NCI-H2081 (cell line): Measurements from ENCODE around the gene MED13L.
"Not testable (repeated sequence)": the region's sequence is repeated elsewhere in the genome, so short reads cannot be mapped to it uniquely, and the experiment has no call there.

Experiments used
- DNase-seq, 2 experiments: peaks; one replicate each; lab custom pipeline; 2025; lab: John Stamatoyannopoulos, UW

MED13L gene

DNA sequence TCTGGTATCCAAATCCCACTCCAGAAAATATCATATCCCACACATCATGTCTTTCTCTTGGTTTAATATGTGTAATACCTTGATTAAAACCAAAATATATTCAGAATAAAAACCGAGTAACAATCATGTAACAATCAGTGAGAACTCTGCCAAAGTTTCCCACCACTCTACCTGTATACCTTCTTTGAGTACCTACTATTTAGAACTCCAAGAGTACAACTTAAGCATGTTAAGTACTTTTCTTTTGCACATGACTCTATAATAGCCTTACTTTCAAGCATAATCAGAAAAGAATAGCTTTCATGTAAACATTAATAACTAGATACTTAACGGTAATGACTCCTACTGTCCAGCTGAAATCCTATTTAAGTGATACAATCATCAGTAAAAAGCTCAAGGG lies 223.2 kb downstream of the MED13L start:
- DNase-seq = no peak

DNA sequence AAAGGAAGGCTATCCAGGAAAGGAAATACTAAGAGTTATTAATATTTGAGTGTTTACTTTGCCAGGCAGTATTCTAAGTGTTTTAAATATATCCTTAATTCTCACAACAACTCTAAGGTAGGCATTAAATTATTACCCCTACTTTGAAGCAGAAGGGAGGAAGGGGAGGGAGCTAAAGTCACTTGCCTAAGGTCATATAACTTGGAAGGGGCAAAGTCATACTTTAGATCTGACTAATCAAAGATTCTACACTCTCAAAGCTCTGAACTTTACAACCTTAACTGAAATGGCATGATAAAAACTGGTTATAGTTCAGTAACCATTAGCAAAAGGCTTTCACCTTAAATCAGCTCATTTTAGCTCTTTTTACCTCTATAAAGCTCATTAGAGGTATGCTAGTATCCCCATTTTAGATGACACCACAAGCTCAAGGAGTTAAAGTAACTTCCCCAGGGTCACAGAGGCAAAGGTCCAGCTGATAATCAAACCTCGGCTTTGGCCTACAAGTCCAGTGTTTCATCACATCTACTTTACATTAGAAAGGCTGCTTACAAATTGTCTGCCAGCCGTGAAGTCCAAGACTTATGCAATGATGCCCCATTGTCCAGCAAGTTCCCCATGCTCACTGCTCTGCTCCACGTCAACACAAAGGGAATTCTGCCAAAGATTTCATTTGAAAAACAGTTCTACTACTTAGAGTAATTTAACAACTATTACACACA lies 223.9 kb downstream of the MED13L start:
- no peak for DNase-seq

DNA sequence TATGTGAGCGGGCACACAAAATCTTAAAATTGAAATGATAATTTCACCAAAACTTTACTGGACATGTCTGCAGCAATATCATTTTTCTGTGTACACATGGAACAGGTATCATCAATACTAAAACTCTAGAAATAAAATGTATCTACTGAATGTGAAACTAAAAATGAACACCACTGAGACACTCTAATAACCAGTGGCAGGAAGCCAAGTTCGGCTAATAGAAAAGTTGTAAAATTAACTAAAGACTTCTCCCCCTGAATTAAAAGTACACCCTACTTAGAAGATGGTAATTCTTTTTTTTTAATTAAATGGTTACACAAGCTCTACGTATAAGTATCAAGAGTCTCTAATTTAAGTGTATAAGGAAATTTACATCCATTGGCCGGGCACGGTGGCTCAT lies 227.2 kb downstream of the MED13L start:
- no peak for DNase-seq

DNA sequence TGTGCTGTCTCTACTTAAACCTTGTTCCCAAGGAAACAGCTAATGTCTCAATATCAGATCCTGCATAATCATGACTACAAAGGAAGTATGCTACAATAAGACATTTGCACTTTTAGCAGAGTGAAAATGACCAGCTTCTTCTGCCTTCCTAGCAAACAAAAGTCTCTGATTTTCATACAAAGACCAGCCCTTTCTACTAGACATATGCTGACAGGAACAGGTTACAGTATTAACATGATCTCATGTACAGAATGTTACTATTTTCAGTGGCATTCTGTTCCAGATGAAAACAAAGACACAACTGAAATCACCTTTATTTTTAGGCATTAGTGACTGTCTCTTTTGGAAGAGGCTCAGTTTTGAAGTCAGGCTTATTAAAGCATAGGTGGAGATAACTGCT lies 228.6 kb downstream of the MED13L start:
- DNase-seq = no peak

DNA sequence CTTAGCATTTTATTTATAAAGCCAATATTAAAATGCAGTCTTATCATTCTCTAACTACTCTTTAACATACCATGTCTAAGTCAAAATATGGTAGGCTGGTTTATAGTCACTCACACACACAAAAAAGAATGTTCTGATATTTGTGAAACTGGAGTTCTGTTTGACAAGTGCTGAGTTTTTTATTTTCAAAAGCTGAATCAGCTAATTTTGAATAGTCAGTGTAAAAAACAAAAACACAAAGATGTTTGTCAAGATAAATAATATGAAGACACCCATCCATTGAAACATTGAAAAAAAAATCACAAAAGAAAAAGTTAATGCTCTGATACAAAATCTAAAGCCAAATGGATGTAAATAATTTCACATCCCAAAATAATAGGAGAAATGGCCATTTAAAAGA lies 231.5 kb downstream of the MED13L start:
- no peak for DNase-seq

DNA sequence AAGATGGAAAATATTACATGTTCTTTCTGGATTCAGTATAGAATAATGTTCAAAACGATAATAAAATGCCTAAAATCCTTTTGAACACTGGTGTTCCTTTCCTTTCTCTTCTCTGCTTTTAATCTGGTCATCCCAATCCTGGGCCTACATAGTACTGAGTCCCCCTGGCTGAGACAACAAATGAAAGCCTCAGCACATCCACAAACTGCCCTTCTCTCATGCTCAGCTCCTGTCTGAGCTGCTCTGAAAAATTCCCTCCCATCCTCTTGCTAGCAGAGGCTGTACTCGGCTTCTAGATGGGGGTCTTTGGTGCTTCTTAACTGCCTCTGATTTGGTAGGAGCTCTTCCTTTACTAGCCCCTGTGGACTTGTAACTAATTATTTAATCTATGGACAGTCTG lies 232.3 kb downstream of the MED13L start:
- no peak for DNase-seq

DNA sequence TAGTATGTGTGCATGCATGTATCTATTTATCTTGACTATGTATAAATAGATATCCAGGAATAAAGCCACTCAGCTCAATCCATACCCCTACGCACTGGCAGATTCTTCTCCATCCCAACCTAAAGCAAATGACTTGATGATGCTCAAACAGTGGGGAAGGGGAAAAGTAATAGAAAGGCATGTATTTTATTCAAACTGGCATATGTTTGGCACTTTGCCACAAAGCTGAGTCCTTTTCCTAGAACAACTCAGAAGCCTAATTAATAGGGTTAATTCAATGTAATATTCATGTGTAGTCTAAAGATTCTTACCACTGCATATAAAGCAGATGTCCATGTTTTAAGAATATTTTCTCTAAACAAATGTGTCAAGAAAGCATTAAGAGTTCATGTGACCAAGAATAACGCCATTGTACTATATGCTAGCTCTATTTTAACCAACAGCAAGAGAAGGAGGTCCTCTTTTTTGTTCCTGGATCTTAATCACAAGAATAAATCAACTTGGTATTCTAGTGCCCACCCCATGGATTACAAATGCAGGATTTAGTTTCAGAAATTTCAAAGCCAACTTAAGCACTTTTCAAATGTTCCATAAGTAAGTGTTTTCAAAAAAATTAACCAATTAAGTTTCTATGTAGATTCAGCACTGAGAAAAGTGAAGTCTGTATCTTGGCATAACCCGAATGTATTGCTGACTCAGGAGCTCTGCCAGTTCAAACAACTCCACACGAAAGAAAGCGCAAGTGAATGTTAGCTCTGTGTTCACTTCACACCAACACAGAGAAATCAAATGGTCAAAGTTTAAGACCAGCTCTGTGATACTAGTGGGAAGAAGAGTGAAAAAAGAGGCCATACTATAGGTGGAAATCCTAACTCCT lies 233.6 kb downstream of the MED13L start:
- DNase-seq = peak in 1 of 2 experiments; percentile 14

DNA sequence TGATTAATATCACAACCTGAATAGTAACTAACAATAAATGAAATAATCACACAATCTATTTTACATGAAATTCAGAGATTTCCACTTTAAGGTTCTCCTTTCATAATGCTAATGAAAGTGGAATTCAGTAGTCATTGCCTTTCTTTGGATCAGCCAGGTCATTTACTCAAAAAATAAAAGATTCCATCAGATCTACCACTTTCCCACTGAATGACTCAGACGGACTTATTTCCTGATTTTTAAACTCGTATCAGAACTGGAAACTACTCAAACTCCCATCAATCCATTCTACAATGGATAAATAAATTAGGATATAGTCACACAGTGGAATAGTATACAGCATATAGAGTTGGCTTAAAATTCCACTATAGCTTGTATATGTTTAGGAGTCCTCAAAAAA lies 237.1 kb downstream of the MED13L start:
- no peak for DNase-seq

DNA sequence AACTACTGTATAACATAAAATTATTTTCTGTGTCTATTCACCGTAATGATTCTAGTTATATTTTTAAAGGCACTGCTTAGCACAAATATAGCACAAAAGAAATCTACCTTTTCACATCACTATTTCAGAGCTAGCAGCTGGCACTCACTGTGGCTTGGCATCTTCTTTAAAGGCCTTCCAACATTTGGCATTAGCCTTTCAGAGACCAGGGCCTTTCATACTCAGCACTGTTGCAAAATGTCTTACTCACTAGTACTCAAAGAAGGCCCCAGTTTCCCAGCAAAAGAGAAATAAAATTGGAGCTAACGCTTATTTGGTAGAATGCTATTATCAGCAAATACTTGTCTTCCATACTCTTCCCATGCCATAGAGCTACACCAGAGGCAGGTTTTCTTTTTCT lies 238.4 kb downstream of the MED13L start:
- DNase-seq = no peak

DNA sequence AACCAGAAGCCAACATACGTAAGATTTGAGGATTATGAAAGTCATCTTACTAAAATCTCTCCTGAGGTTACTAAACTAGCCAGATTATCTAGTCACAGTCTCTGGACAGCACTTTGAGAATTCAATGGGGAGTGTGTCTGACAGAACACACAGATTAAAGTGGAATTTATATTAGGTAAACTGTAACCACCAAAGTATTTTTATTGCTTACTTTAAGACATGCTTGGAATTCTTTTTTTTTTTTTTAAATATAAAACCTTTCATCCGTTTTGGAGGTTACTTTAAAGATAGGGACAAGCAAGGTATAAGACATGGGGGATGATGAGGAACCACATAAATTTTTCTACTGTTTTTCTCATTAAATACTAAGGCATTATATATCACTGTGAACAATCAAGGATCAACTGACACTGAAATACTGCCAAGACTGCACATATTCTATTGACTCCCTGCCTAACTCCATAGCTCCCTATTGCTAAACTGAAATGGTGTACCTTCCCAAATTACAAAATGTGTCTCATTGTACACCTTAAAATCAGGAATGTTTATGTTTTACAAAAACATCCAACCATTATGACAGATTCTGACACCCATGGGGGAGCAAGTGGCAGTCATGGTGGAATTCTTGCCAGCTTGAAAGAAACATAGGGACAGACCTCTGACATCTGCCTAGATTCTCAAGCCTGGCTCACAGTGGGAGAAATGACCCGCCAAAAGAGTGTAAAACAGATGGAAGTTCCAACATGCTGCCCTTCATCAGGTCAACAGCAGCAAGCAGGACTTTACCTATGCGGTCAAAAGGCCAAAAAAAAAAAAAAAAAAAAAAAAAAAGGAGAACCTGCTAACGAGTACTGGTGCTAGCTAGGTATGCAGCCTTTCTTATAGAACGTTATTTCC lies 239.3 kb downstream of the MED13L start:
- no peak for DNase-seq

DNA sequence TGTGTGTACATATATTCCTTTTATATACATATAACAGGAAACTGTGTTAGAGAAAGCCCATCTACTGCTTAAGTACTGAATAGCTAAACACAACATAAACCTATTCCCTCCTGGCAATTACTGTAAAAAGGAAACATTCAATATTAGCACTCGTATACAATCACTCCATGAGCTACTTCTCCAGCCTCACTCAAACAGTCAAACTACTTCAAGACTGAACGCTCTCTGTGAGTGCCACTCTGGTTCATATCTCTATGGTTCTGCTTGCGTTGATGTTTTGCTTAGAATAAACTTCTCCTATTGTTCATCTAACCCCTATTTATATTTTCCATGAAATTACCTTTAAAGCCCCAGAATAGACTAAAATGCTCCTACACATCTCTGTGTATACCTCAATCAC lies 243.7 kb downstream of the MED13L start:
- no peak for DNase-seq

DNA sequence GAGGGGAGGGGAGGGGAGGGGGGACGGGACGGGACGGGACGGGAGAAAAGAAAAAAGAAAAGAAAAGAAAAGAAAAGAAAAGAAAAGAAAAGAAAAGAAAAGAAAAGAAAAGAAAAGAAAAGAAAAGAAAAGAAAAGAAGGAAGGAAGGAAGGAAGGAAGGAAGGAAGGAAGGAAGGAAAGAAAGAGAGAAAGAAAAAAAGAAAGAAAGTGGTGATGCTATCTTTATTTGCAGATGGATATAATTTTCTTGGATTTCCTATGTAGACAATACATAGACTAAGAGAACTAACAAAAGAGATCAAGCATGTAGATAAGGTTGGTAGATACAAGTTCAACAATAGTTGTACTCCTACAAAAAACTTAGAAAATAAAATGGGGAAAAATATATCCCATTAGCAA lies 245.9 kb downstream of the MED13L start:
- not testable (repeated sequence) for DNase-seq

DNA sequence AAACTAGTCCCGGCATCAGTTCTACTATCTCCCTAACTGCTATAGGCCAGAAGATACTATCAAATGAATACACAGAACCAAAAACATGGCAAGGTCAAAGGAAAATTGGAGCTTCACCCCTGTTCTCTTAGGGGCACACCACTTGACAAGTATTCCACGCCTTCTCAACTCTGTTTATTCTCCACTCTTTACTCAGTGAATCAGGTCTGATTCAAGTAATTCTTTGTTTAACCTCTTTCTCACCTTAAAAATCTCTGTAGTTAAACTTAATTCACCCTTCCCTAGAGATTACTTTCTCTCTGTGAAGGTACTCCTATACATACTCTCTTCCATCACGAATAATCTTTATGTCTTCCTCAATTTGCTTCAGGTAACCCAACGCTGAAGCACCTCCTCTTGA lies 248.9 kb downstream of the MED13L start:
- no peak for DNase-seq

DNA sequence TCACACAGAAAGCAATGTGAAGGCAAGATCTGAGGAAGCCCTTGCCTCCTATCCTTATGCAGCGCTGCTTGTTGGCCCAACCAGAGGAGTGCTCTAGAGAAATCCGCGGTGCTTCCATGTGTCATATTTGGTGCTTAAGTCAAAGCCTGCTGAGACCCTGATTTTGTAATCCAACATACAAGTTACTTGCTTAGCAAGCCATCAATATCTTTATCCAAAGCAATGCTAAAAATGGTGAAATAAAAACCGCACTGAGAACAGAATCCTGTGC lies 250.0 kb downstream of the MED13L start:
- DNase-seq = no peak

DNA sequence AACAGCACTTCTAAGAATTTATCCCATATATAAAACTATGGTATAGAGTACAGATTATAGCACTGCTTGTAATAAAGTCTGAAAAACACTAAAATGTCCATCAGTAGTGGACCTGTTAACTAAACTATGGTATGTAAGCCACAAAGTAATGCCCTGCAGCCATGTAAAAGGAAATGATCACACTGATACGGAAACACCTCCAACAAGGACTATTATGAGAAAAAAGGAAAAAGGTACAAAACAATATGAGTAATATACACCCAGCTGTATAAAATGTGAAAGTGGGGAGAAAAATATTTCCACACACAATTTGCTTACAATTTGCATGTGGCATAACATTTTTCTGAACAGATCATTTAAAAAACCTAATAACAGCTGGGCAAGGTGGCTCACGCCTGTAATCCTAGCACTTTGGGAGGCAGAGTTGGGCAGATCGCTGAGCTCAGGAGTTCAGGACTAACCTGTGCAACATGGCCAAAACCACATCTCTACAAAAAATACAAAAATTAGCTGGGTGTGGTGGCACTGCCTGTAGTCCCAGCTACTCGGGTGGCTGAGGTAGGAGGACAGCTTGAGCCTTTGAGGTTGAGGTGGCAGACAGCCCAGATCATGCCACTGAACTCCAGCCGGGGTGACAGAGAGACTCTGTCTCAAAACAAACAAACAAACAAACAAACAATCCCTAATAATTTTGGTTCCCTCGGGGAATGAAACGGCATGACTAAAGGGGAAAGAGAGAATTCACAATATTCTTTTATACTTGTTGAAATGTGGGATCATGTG lies 250.5 kb downstream of the MED13L start:
- DNase-seq = no peak

DNA sequence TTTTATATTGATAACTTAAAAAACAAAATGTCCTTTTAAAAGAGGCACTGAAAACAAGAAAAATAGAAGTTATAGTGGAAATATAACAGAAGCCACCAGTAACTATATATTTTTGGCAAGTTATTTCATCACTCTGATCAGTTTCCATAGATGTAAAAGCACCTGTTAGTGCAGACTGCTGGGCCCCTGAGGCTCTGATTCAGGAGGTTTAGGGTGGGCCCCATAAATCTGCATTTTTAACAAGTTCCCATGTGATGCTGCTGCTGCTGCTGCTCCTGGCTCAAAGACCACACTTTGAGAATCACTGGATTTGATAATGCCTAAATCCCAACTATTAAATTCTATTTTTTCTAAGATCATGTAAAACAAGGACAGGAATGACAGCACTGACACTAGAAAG lies 251.1 kb downstream of the MED13L start:
- no peak for DNase-seq

DNA sequence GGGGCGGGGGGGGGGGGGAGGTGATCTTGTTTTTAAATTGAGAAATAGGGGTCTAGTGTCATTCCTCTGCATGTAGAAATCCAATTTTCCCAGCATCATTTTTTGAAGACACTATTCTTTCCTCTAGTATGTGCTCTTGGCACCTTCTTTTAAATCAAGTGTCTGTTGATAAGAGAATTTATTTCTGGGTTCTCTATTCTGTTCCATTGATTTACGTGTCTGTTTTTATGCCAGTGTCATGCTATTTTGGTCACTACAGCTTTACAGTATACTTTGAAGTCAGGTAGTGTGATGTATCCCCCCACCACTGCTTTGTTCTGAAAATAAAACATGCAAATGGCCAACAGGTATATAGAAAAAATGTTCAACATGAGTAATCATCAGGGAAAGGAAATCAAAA lies 252.7 kb downstream of the MED13L start:
- no peak for DNase-seq

DNA sequence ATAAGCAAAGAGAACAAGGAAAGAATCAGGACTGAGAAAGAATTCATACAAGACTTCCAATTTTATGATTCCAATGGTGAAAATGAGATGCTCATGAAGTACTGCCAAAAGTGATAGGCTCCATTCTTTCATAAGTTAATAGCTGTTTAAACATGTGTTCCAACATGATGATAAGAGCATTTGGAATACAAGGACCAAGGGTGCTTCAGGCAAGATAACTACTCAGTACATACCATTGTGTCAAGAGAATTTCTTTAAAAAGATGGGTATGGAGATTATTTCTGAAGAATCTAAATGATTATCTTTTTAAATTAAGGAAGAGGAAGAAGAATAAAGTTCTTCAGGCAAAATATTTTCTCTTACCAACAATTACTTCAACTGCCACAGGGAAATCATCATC lies 258.1 kb downstream of the MED13L start:
- DNase-seq = no peak

DNA sequence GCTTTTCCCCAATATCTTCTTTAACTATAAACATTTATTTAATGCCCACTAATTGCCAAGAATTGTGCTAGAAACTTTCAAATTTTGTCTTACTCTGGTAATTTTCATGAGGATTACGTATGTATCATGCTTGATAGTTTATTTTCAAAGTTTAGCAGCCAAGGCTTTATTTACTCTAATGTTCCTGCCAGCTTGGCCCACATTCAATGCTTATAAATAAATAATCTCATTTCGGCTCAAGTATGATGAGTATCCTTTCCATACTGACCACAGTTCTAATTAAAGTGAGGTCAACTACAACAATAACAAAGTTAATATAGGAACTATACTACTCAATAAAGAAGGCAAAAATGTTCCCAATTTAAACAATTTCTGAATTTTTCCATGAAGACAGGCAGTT lies 259.2 kb downstream of the MED13L start:
- no peak for DNase-seq

DNA sequence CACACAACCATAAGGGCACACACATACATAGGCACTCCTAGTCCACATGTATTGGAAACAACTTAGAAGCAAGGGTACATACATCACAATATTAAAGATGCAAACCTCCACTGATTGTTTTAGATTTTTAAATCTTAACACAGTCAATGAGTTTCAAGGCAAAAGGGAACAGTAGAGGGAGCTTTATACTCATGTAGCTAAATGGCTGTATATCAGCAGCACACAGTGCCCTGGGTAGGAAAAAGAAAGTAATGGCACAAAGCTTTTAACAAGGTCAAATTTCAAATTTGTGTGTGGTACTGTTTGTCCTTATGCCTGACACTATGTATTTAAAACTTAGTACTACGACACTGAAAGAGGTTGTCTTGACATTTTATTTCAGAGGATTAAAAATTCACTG lies 262.0 kb downstream of the MED13L start:
- DNase-seq = peak; percentile 23 to 45

DNA sequence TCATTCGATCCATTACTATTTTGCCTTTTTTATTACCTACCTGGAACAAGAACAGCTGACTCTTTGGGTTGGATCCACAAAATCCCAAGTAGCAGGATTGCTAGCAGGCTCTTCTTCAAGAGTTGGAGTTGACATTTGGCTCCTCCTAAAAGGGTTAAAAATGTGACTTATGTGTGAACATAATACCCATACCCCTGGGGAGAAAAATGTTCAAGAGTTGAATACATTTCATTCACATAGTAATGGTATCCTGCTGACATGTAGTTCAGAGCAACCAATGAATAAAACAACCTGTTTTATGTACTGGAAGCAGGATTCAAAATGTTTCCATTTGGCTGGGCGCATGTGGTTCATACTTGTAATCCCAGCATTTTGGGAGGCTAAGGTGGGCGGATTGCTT lies 264.7 kb downstream of the MED13L start:
- no peak for DNase-seq

DNA sequence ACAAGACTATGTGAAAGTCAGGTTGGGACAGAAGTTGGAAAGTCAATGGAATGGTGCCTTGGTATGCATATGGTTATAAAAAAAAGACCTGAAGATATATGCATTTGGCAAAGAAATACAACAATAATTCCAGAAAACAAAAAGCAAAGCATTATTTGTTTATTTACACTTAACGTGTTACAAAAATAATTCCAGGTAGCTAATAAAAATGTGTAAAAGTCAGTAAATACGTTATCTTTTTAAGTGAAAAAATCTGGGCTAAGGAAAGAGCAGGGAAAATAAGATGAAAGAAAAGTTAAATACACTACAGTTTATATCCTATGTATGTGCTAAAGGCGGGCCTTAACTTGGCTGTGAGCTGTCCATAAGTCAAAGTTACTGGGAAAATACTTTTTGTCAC lies 266.3 kb downstream of the MED13L start:
- no peak for DNase-seq
